NCI-H526 treated with DMSO at 0.1 percent for 48 hours (cell line): ENCODE data around the gene MYO1D.

ENCODE experiments used
- DNase-seq: peaks from one replicate; lab custom pipeline; 2025; lab: John Stamatoyannopoulos, UW

MYO1D gene

DNA sequence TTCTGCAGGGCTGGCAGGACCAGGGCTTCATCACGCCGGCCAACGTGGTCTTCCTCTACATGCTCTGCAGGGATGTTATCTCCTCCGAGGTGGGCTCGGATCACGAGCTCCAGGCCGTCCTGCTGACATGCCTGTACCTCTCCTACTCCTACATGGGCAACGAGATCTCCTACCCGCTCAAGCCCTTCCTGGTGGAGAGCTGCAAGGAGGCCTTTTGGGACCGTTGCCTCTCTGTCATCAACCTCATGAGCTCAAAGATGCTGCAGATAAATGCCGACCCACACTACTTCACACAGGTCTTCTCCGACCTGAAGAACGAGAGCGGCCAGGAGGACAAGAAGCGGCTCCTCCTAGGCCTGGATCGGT, 388.8 kb downstream of the MYO1D start:
- DNase-seq = no peak

DNA sequence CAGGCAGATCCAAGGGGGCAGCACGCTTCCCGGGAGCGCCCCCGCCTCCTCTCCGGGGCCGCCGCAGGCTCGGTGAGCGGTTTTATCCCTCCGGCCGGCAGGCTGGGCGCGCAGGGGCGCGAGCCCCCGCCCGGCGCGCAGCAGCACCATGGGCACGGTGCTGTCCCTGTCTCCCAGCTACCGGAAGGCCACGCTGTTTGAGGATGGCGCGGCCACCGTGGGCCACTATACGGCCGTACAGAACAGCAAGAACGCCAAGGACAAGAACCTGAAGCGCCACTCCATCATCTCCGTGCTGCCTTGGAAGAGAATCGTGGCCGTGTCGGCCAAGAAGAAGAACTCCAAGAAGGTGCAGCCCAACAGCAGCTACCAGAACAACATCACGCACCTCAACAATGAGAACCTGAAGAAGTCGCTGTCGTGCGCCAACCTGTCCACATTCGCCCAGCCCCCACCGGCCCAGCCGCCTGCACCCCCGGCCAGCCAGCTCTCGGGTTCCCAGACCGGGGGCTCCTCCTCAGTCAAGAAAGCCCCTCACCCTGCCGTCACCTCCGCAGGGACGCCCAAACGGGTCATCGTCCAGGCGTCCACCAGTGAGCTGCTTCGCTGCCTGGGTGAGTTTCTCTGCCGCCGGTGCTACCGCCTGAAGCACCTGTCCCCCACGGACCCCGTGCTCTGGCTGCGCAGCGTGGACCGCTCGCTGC, 389.3 kb downstream of the MYO1D start:
- DNase-seq = peak; percentile 21

DNA sequence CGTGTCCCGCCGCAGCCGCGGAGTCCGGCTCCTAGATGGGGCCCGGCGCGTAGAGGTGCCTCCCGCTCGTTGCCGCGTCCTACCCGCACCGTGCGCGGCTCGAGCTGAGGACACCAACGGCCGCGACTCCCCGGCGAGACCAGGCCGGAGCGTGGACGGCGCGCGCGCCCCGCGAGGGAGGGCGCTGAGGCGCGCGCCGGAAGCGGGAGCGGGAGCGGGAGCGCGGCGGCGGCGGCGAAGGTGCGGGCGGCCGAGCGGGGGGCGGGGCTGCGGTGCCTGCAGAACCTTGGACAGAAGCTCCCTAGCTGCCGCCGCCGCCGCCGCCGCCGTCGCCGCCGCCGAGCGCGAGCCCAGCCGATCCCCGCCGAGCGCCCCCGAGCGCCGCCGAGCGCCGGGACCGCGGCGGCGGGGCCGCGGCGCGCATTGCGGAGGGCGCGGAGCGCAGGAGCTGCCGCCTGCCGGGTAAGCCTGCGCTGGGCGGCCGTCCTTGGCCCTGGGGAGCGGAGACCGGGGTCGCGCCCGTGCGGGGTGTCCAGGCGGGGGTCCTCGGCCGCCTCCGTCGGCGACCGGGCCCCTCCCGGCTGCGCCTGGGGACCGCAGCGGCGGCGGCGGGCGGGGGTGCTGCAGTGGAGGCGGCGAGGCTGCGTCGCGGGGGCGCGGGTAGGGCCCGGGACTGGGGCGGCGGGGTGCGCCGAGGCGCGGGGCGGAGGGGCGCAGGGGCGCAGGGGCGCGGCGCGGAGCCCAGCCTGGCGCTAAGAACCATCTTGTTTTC, 390.0 kb downstream of the MYO1D start, which contains the start of gene CDK5R1:
CDK5R1 (plus strand) TSS at position 293 of the 772 bp plus-strand sequence. CDS start 628 bp downstream, outside the sequence.
- peak; percentile 68 for DNase-seq

DNA sequence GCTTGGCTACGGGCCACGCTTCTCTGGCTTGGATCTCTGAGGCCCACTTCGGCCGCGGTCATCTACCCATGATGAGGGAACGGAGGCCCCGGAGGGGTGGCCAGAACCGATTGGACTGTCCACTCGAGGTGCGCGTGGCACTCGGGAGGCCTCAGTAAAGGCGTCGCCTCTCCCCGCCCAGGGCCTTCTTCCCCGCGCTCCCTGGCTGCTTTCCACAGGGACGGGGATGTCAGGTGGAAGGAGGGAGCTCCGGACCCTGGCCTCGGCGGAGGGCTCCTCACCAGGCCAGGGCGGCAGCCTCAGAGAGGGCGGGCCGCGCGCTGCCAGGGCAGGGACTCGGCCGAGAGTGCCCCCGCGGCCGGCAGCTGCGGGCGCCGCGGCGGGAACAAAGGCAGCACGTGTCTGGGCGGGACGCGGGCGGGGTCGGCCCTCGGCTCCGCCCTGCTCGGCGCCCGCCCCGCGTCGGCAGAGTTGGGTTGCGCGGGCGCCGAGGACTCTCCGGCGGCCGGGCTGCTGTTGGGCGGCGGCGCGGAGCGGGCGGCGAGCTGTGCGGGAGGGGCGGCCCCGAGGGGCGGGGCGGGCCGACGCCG, 390.7 kb downstream of the MYO1D start:
- peak; percentile 68 for DNase-seq

DNA sequence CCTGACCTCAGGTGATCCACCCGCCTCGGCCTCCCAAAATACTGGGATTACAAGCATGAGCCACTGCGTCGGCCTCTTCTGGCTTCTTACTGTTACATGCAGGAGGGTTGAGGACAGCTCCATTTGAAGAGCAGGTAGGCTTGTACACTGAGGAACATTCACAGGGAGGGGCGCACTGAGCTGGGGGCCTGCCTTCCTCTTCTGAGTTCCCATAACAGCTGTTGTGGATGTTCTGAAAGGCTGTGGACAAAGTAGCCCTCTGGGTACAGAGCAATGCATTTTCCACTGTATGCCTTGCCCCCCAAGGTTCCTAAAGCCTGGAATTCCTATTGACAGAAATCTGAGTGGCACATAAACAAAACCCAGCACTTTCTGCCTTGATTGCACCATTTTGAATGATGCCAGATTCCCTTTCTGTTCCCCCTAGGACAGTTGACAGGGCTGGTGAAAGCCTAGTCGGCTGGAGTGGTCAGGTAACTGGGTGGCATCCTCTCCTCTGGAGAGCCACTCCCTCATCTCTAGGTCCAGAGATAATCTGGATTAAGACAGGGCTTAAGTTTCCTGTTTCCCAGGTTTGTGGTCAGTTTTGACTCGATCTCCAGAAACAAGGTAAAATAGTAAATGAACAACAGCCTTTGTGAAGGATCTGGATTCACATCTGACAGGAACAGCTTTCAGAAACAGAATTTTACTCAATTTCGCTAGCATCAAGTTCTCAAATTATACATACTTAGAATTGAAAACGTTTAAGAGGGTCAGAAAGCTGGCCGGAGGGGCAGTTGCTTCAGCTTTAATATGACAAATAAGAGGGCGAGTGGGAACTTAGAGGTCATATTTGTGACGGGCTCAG, 391.4 kb downstream of the MYO1D start:
- peak; percentile 8 for DNase-seq

DNA sequence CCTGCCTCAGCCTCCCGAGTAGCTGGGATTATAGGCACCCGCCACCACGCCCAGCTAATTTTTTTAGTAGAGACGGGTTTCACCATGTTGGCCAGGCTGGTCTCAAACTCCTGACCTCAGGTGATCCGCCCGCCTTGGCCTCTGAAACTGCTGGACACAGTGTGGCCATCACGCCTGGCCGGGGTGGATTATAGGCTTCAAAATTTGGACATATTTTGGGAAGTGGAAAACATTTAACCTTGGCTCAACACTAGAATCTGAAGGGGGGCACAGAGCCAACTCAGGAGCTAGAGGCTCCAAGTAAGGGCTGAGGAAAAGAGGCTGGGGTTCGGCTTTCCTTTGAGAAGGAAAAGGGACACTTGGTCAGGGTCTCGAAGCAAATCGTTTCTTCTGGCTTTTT, 392.3 kb downstream of the MYO1D start:
- no peak for DNase-seq

GRCh38 chr17:32484041-32484461, 392.9 kb downstream of the MYO1D start:
- no peak for DNase-seq

- DNase-seq = peak; percentile 40
These were observed 393.4 kb downstream of the MYO1D start for GRCh38 chr17:32483451-32484019.

GRCh38 chr17:32482568-32483320, 394.2 kb downstream of the MYO1D start:
- DNase-seq = no peak

GRCh38 chr17:32481193-32481592, 395.7 kb downstream of the MYO1D start:
- no peak for DNase-seq

DNA sequence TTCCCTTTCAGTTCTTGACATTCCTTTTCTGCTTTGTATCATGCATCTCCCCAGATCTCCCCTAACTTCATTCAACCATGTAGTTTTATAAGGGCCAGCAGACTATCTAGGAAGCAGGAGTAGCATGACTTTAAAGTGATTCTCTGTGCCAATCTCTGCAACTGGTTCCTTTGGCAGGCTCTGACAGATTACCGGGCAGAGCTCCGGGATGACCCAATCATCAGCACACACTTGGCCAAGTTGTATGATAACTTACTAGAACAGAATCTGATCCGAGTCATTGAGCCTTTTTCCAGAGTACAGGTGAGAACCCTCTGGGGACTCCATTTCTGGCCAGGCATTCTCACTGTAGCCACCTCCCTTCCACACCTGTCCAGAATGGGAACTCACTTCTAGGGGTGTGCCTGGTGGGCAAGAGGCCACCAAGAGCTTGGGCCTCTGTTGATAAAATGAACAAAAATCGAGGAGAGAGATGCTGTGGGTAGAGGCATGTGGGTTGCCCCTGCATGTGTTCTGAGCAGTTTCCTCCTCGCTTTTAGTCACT, 397.8 kb downstream of the MYO1D start:
- no peak for DNase-seq

GRCh38 chr17:32477220-32477619, 399.7 kb downstream of the MYO1D start:
- DNase-seq = no peak

- no peak for DNase-seq
These were observed 401.7 kb downstream of the MYO1D start for GRCh38 chr17:32475258-32475657.

GRCh38 chr17:32471652-32472051, 405.3 kb downstream of the MYO1D start:
- DNase-seq = no peak

DNA sequence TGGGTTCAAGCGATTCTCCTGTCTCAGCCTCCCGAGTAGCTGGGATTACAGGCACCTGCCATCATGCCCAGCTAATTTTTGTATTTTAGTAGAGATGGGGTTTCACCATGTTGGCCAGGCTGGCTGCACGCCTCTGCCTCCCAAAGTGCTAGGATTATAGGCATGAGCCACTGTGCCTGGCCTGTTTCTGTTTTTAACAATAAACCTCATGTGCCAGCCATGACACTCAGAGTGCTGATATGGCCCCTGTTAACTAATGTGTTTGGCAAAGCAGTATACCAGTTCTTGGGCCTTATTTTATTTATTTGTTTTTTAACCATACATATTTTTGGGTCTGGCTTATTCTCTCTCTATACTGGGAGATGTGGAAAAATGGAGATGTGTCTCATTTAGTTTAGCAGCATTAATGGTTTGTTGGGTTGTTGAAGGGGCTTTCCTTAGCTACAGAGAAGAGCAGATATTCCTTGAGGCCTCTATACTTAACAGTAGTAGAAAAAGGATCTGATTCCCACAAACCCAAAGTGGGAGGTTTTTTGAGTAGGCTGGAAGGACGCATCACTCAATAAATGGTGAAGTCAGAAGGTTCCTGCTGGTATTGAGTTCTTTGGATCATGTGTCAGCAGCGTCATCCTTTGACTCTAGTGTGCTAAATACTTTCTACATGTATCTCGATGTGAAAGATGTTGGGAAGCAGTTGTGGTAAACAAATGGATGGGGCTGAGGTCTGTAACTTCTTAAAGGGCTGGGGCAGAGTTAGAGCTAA, 406.3 kb downstream of the MYO1D start:
- no peak for DNase-seq

- DNase-seq = no peak
These were observed 409.0 kb downstream of the MYO1D start for GRCh38 chr17:32467949-32468348.

DNA sequence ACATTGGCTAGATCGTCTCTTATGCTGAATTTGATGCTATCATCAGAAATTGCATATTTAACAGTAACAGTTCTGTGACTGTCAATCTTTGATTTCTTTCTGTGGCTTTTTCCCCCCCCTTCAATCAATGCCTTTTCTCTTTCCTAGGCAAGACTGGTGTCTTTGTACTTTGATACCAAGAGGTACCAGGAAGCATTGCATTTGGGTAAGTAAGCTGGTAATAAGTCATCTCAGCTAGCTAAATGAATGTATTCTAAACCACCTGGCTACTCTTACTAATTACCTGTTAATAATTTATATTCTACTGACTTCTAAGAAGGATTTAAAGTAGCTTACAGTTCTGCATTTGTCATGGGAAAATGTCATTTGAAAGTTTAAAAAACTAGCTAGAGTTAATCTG, 412.6 kb downstream of the MYO1D start:
- DNase-seq = no peak

- DNase-seq = no peak
These were observed 413.6 kb downstream of the MYO1D start for GRCh38 chr17:32463304-32463703.

DNA sequence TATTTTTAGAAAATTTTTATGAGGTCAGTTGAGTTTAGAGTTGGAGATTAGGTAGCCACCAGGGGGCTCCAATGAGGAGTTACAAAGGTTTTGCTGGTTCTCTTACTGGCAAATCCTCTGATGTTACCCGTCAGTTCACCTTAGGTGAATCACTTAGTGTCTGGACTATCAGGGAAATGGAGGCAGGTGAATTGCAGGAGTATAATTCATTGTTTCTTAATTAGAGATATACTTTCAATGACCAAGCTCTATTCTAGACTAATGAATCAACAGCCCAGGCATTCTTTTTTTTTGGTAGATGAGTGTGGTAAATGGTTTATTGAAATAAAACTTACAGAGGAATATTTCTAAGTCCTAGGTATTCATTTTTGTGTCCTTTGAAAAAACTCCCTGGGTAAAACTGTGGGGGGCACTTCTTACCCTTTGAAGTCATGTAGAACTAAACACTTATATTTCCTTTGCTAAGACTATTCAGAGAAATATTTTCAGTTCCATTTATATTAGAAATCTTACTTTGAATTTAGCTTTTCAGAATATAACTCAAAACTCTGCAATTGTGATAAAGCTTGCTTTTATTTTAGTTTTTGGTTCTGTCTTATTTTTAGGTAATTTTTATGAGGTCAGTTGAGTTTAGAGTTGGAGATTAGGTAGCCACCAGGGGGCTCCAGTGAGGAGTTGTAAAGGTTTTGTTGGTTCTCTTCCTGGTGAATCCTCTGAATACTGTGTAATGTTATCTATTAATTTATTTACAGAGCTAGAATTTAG, 414.9 kb downstream of the MYO1D start:
- DNase-seq = peak; percentile 49
